ENCODE results near the gene CLIC6. TPM values are rescaled to one million over a fixed set of nuclear protein-coding genes. Genes with fewer than 3 reads are reported as not detected.

CLIC6 gene
- total and polyA plus RNA-seq, 2 of the 4 experiments (the other 2 are of a cell fraction), result not detected

DNA sequence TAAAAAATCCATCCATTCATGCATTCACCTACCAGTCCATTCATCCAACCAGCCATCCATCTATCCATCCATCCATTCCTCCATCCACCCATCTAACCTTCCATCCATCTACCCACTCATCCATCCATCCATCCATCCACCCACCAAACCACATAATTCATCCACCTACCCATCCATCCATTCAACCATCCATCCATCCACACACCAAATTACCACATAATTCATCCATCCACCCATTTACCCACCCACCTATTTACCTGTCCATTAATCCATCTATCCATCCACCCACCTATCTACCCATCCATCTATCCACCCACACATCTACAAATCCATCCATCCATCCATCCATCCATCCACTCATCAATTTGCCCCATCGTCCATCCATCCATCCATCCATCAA lies 71.4 kb downstream of the CLIC6 start:
- ChIA-PET CTCF (interaction anchor here (0.5 kb wide), 1 partner anchor 913 kb away, joined by 3 read pairs; no protein-coding TSS in a partner anchor), POLR2A (ENCODE audit: unreplicated experiment) (no interaction called here)
- Histone ChIP-seq H2BK20ac (ENCODE audit: low read depth, low read length) (no peak overlapping the region), H3K56ac (ENCODE audit: extremely low read depth, insufficient read depth, low read length) (no peak overlapping the region), H3K9me1 (ENCODE audit: insufficient read depth, low read length) (peaks cover 4% of the 10 kb centered on the region), H3K9me3 (ENCODE audit: control insufficient read depth, insufficient read depth, low read length) (no peaks in the 10 kb centered on the region), H3K79me1 (ENCODE audit: low read depth in 1 of 2, low read length in 2 of 2) (peaks cover 0 to 2% of the 10 kb centered on the region in 2 experiments; a peak in 1 of 4 replicates), H4K91ac (ENCODE audit: insufficient read depth, low read depth, low read length) (no peak overlapping the region), H3K14ac (replicated peaks; ENCODE audit: low read depth, low read length) (no peak overlapping the region), H4K20me1 (ENCODE audit: insufficient read depth, low read length) (no peaks in the 10 kb centered on the region), H3K18ac (ENCODE audit: low read depth, low read length) (no peak overlapping the region), H3K23ac (ENCODE audit: low read depth, low read length) (no peak overlapping the region), H2AK9ac (replicated peaks; ENCODE audit: low read depth, low read length, poor library complexity) (no peak overlapping the region), H3K4me1 (ENCODE audit: control insufficient read depth, insufficient read depth, low read length) (peaks cover 6% of the 10 kb centered on the region; the same call in 1 of the 2 replicates), H4K8ac (ENCODE audit: low read depth in 2 of 2, low read length in 2 of 2) (no peak overlapping the region), H3K36me3 (ENCODE audit: control insufficient read depth, insufficient read depth, low read length) (no peaks in the 10 kb centered on the region), H4K5ac (ENCODE audit: low read depth, low read length) (no peak overlapping the region), H3K4me2 (ENCODE audit: low read depth, low read length) (no peak overlapping the region), H3K9ac (ENCODE audit: low read depth, low read length) (no peak overlapping the region), H3K27ac (ENCODE audit: insufficient read depth, low read length) (no peak overlapping the region), H2BK15ac (ENCODE audit: low read depth, low read length) (no peak overlapping the region), H2AFZ (replicated peaks; ENCODE audit: low read length, poor library complexity) (no peak overlapping the region), H2BK5ac (ENCODE audit: low read depth, low read length, poor library complexity, severe bottlenecking) (no peak overlapping the region), H2AK5ac (ENCODE audit: low read depth, low read length) (no peak overlapping the region), H2BK120ac (ENCODE audit: low read depth, low read length) (no peak overlapping the region), H3K4ac (ENCODE audit: low read depth, low read length) (no peak overlapping the region), H3K27me3 (ENCODE audit: control insufficient read depth, insufficient read depth, low read length) (peaks cover 6% of the 10 kb centered on the region; the same call in 1 of the 2 replicates), H3K4me3 (ENCODE audit: insufficient read depth, low read depth, low read length) (no peak overlapping the region)
- ATAC-seq (ENCODE audit: low read depth) (no peak), DNase-seq (no peak)
- intact Hi-C loops (cut with micrococcal nuclease), result loop anchor here (10.0 kb wide), 2 partner anchors 305 to 905 kb away; partner anchors contain the start of gene RUNX1
- no TSS peak for BruUV-seq (replicated peaks)
- in situ Hi-C loops (cut with MboI; ENCODE audit: low sequenced_read_pairs), result loop anchor here (10.0 to 25.0 kb wide), 3 partner anchors 672 to 1197 kb away; no protein-coding TSS in a partner anchor
- TF ChIP-seq CEBPB (IDR thresholded peaks at IDR 0.05; ENCODE audit: low read depth, low read length) (no peak), USF2 (IDR thresholded peaks at IDR 0.05; ENCODE audit: low read depth, low read length) (no peak), POLR2A (IDR thresholded peaks at IDR 0.05; ENCODE audit: low read depth, low read length) (no peak), RAD21 (IDR thresholded peaks at IDR 0.05; ENCODE audit: low read length) (no peak), MXI1 (IDR thresholded peaks at IDR 0.05; ENCODE audit: borderline replicate concordance, low read depth, low read length) (no peak), SMC3 (IDR thresholded peaks at IDR 0.05; ENCODE audit: low read depth, low read length) (no peak), FOS (IDR thresholded peaks at IDR 0.05; ENCODE audit: low read depth, low read length) (no peak), MAFK (IDR thresholded peaks at IDR 0.05; ENCODE audit: low read depth, low read length) (no peak)
- TF ChIP-seq, protein P1, sequence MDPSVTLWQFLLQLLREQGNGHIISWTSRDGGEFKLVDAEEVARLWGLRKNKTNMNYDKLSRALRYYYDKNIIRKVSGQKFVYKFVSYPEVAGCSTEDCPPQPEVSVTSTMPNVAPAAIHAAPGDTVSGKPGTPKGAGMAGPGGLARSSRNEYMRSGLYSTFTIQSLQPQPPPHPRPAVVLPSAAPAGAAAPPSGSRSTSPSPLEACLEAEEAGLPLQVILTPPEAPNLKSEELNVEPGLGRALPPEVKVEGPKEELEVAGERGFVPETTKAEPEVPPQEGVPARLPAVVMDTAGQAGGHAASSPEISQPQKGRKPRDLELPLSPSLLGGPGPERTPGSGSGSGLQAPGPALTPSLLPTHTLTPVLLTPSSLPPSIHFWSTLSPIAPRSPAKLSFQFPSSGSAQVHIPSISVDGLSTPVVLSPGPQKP (IDR thresholded peaks at IDR 0.05; ENCODE audit: borderline replicate concordance, low read depth, low read length), result no peak
- dilution Hi-C loops (cut with HindIII; ENCODE audit: low sequenced_read_pairs, unreplicated experiment), result no loop called here
- no CpG with 5 or more reads among the region's 1 CpG for WGBS, 2 experiments (ENCODE audit: extremely low coverage in 2 of 2, insufficient read length in 1 of 2)

Measured in IMR-90 (cell line).